Osteocyte (in vitro differentiated cells): Measurements from ENCODE around the gene CHMP1A. TPM values are rescaled to one million over a fixed set of nuclear protein-coding genes. Genes with fewer than 3 reads are reported as not detected.

Experiments
- DNase-seq: peaks from one replicate; pipeline ENCODE4 v3.0.0; 2021; ENCODE audit warnings: mixed read lengths; ENCODE audit not compliant: unreplicated experiment; ENCODE audit errors: extremely low spot score
- H3K27ac Mint-ChIP-seq: one replicate; pipeline ENCODE4 v1.8.0; 2021; ENCODE audit warnings: mild to moderate bottlenecking, mixed read lengths; ENCODE audit not compliant: unreplicated experiment
- H3K27me3 Mint-ChIP-seq: one replicate; pipeline ENCODE4 v1.8.0; 2021; ENCODE audit warnings: mixed read lengths; ENCODE audit not compliant: unreplicated experiment
- H3K36me3 Mint-ChIP-seq: one replicate; pipeline ENCODE4 v1.8.0; 2021; ENCODE audit warnings: mixed read lengths; ENCODE audit not compliant: unreplicated experiment
- H3K4me1 Mint-ChIP-seq: one replicate; pipeline ENCODE4 v1.8.0; 2021; ENCODE audit warnings: mixed read lengths; ENCODE audit not compliant: unreplicated experiment
- H3K4me3 Mint-ChIP-seq: one replicate; pipeline ENCODE4 v1.8.0; 2021; ENCODE audit warnings: mild to moderate bottlenecking, moderate library complexity, mixed read lengths; ENCODE audit not compliant: unreplicated experiment
- H3K9me3 Mint-ChIP-seq: one replicate; pipeline ENCODE4 v1.8.0; 2021; ENCODE audit warnings: mixed read lengths; ENCODE audit not compliant: unreplicated experiment
- total RNA-seq: library from RNA; stranded (reverse); gene quantifications from 2 replicates; pipeline ENCODE4 v1.2.1, GENCODE V29; 2021
- TF ChIP-seq, protein P1 (sequence below): fragments of 200-600 bp; sonication (generic); IDR thresholded peaks from 2 replicates; pipeline ENCODE4 v1.5.0; 2021; ENCODE audit warnings: antibody characterized with exemption, mild to moderate bottlenecking, moderate library complexity

CHMP1A gene
- total RNA-seq, 1 donor from 2014 or later, result 92.5 TPM

DNA sequence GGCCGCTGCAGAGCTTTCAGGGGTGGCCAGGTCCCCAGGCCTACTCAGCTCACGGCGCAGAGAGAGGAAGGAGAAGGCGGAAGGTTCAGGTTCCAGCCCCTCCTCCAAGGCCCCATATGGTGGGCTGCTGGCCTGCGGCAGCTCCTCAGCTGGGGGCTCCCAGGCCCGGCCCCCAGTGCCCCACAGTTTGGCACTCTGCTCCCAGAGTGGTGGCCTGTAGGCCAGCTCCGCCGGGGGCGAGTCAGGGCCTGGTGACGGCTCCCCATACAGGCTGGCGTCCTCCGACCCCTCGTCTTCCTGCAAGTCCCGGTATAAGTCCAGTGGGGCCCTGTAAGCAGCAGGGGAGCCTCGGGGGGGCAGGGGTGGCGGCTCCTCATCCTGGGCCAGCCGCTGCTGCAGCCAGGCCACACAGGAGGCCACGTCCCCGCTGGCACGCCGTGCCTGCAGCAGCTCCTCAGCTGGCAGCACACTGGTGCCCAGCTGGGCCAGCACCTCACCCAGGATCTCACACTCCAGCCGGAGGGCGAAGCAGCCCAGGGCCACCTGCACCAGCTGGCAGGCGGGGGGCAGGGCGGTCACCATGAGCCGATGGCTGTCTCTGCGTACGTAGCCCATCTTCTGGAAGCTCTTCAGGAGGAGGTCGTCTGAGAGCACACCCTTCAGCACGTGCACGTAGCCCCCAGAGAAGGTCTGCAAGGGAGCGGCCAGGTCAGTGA lies 40.3 kb upstream of the CHMP1A start:
- TF ChIP-seq, protein P1, sequence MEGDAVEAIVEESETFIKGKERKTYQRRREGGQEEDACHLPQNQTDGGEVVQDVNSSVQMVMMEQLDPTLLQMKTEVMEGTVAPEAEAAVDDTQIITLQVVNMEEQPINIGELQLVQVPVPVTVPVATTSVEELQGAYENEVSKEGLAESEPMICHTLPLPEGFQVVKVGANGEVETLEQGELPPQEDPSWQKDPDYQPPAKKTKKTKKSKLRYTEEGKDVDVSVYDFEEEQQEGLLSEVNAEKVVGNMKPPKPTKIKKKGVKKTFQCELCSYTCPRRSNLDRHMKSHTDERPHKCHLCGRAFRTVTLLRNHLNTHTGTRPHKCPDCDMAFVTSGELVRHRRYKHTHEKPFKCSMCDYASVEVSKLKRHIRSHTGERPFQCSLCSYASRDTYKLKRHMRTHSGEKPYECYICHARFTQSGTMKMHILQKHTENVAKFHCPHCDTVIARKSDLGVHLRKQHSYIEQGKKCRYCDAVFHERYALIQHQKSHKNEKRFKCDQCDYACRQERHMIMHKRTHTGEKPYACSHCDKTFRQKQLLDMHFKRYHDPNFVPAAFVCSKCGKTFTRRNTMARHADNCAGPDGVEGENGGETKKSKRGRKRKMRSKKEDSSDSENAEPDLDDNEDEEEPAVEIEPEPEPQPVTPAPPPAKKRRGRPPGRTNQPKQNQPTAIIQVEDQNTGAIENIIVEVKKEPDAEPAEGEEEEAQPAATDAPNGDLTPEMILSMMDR, result no peak
- peaks cover 10% of the 10 kb centered on the region for H3K36me3 Mint-ChIP-seq
- no peak overlapping the region for H3K4me3 Mint-ChIP-seq
- H3K4me1 Mint-ChIP-seq, result peaks cover 9% of the 10 kb centered on the region
- no peaks in the 10 kb centered on the region for H3K27me3 Mint-ChIP-seq
- H3K27ac Mint-ChIP-seq, result no peak overlapping the region
- no peaks in the 10 kb centered on the region for H3K9me3 Mint-ChIP-seq
- DNase-seq, result no peak

DNA sequence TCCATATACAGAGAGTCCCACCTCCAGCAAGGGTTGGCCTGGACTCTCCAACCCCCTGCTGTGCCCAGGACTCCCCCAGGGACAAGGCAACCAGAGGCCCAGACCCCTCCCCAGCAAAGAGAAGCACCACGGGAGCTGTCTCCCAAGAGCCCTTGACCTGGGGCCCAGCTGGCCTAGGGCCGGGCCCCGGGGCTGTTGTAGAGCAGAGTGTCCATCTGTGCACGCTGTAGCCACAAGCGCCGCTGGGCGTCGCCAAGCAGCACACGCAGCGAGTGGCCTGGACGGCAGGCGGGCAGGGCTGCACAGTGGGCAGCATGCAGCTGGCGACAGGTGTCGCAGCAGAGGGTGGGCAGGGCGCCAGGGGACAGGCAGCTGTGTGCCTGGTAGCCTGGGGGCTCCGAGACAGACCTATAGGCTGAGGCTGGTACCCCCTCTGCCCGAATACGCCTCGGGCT lies 39.7 kb upstream of the CHMP1A start:
- peaks cover 12% of the 10 kb centered on the region for H3K36me3 Mint-ChIP-seq
- H3K27ac Mint-ChIP-seq, result no peak overlapping the region
- DNase-seq, result no peak
- H3K4me3 Mint-ChIP-seq, result no peak overlapping the region
- H3K9me3 Mint-ChIP-seq, result no peaks in the 10 kb centered on the region
- H3K4me1 Mint-ChIP-seq, result peaks cover 9% of the 10 kb centered on the region
- H3K27me3 Mint-ChIP-seq, result no peaks in the 10 kb centered on the region
- TF ChIP-seq, protein P1, result no peak

DNA sequence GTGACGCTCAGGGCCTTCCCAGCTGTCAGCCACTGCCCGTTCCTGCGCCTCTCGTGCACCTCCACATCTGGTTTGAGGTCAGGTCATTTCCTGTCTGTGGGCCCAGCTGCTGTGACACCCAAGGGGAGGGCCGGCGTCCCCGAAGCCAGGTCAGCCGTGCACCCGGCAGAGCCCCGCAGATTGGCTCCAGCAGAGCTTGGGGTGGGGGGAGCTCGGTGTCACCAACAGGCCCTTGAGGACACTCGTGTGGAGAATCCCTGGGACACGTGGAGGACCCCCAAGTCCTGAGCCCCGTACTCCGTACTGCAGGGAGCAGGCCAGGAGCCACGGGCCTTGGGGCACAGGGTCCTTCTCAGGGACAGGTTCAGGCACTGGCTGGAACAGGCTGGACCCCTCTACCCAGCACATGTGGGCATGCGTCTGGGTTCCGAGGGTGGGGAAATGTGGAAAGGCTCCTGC lies 39.2 kb upstream of the CHMP1A start:
- Mint-ChIP-seq H3K36me3 (peaks cover 13% of the 10 kb centered on the region), H3K27ac (no peak overlapping the region), H3K4me1 (peaks cover 9% of the 10 kb centered on the region), H3K4me3 (no peak overlapping the region), H3K27me3 (no peaks in the 10 kb centered on the region), H3K9me3 (no peaks in the 10 kb centered on the region)
- no peak for DNase-seq
- TF ChIP-seq, protein P1, result no peak

DNA sequence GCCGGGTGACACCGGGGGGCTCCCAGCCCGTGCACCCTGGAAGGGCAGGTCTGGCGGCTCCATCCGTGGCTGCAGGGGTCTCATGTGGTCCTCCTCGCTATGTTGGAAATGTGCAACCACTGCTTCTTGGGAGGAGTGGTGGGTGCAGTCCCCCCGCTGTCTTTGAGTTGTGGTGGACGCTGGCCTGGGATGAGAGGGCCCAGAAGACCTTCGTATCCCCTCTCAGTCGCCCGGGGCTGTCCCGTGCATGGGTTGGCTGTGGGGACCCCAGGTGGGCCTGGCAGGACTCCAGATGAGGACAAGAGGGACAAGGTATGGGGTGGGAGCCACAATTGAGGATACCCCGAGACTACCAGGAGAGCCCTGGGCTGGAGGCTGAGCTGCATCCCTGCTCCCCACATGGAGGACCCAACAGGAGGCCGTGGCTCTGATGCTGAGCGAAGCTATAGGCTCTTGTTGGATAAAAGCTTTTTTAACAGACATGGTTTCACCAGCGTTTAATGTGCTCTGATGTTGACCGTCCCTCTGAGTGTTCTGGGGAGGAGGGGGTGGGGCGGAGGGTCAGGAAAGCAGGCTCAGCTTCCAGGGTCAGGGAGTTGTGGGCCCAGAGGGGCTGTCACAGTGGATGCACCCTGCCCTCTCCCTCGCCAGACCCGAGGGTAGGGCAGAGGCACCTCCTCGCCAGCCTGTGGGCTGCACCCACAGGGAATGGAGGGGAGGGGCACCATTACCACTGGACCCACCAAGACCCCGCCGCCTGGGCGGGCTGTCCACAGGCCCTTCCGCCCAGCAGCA lies 38.6 kb upstream of the CHMP1A start:
- Mint-ChIP-seq H3K36me3 (peaks cover 13% of the 10 kb centered on the region), H3K27ac (no peak overlapping the region), H3K4me3 (no peak overlapping the region), H3K9me3 (no peaks in the 10 kb centered on the region), H3K4me1 (peaks cover 9% of the 10 kb centered on the region), H3K27me3 (no peaks in the 10 kb centered on the region)
- TF ChIP-seq, protein P1, result no peak
- no peak for DNase-seq
